Neutrophil (primary cell): ENCODE data around the gene WASF1.

ENCODE experiments used
- H3K27ac ChIP-seq: fragments of 200-600 bp; sonication (generic); 2 replicates; pipeline ENCODE4 v1.5.1; 2016; ENCODE audit warnings: mild to moderate bottlenecking, moderate library complexity
- H3K27me3 ChIP-seq: fragments of 200-600 bp; sonication (generic); 2 replicates; pipeline ENCODE4 v1.6.0; 2016; ENCODE audit warnings: mild to moderate bottlenecking
- H3K36me3 ChIP-seq: fragments of 200-600 bp; sonication (generic); 2 replicates; pipeline ENCODE4 v1.5.1; 2017
- H3K4me1 ChIP-seq, 2 experiments: fragments of 200-600 bp in 1 of 2; sonication (generic) in 1 of 2; 1 replicate in 1 of 2; 2 replicates in 1 of 2; pipeline versions ENCODE4 v1.5.1 to v1.6.1; 2013 to 2016; ENCODE audit warnings: low read depth in 1 of 2, low read length in 1 of 2, mild to moderate bottlenecking in 1 of 2, moderate library complexity in 1 of 2; ENCODE audit not compliant: control insufficient read depth in 1 of 2, insufficient read depth in 1 of 2
- H3K4me3 ChIP-seq, 2 experiments: fragments of 200-600 bp in 1 of 2; sonication (generic) in 1 of 2; 1 replicate in 1 of 2; 2 replicates in 1 of 2; pipeline ENCODE4 v1.5.1; 2013 to 2016; ENCODE audit warnings: low read depth in 1 of 2, low read length in 1 of 2, mild to moderate bottlenecking in 1 of 2, moderate library complexity in 1 of 2
- H3K9me3 ChIP-seq: fragments of 200-600 bp; sonication (generic); 2 replicates; pipeline ENCODE4 v1.5.1; 2016
- TF ChIP-seq, protein P1 (sequence below): fragments of 200-600 bp; sonication (generic); IDR thresholded peaks from 2 replicates; pipeline ENCODE4 v1.5.1; 2016; ENCODE audit warnings: antibody characterized with exemption

Gene WASF1

GRCh38 chr6:110214338-110214737 lies 34.9 kb upstream of the WASF1 start:
- no peaks in the 10 kb centered on the region for H3K4me1 ChIP-seq
- H3K4me3 ChIP-seq, result no peak overlapping the region
- H3K9me3 ChIP-seq, result no peaks in the 10 kb centered on the region
- TF ChIP-seq, protein P1, sequence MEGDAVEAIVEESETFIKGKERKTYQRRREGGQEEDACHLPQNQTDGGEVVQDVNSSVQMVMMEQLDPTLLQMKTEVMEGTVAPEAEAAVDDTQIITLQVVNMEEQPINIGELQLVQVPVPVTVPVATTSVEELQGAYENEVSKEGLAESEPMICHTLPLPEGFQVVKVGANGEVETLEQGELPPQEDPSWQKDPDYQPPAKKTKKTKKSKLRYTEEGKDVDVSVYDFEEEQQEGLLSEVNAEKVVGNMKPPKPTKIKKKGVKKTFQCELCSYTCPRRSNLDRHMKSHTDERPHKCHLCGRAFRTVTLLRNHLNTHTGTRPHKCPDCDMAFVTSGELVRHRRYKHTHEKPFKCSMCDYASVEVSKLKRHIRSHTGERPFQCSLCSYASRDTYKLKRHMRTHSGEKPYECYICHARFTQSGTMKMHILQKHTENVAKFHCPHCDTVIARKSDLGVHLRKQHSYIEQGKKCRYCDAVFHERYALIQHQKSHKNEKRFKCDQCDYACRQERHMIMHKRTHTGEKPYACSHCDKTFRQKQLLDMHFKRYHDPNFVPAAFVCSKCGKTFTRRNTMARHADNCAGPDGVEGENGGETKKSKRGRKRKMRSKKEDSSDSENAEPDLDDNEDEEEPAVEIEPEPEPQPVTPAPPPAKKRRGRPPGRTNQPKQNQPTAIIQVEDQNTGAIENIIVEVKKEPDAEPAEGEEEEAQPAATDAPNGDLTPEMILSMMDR, result no peak
- H3K36me3 ChIP-seq, result peaks cover 96% of the 10 kb centered on the region
- no peaks in the 10 kb centered on the region for H3K27me3 ChIP-seq
- no peak overlapping the region for H3K27ac ChIP-seq

GRCh38 chr6:110211753-110212152 lies 32.3 kb upstream of the WASF1 start:
- peaks cover 91% of the 10 kb centered on the region for H3K36me3 ChIP-seq

GRCh38 chr6:110207652-110208051 lies 28.2 kb upstream of the WASF1 start:
- TF ChIP-seq, protein P1, result no peak
- peaks cover 55% of the 10 kb centered on the region for H3K36me3 ChIP-seq
- no peak overlapping the region for H3K4me3 ChIP-seq
- H3K27ac ChIP-seq, result no peak overlapping the region
- no peaks in the 10 kb centered on the region for H3K4me1 ChIP-seq
- H3K27me3 ChIP-seq, result no peaks in the 10 kb centered on the region
- H3K9me3 ChIP-seq, result no peaks in the 10 kb centered on the region

More at GRCh38 chr6:110211753-110212152, 32.3 kb upstream of the WASF1 start:
- H3K4me1 ChIP-seq, result no peaks in the 10 kb centered on the region
- H3K27ac ChIP-seq, result no peak overlapping the region
- no peaks in the 10 kb centered on the region for H3K27me3 ChIP-seq
- H3K4me3 ChIP-seq, result no peak overlapping the region
- H3K9me3 ChIP-seq, result no peaks in the 10 kb centered on the region
- TF ChIP-seq, protein P1, result no peak

GRCh38 chr6:110201151-110201884 lies 21.8 kb upstream of the WASF1 start:
- no peaks in the 10 kb centered on the region for H3K27me3 ChIP-seq
- no peak overlapping the region for H3K27ac ChIP-seq
- TF ChIP-seq, protein P1, result no peak
- H3K4me1 ChIP-seq, result no peaks in the 10 kb centered on the region
- H3K9me3 ChIP-seq, result no peaks in the 10 kb centered on the region
- H3K4me3 ChIP-seq, result no peak overlapping the region
- H3K36me3 ChIP-seq, result peaks cover 17% of the 10 kb centered on the region

DNA sequence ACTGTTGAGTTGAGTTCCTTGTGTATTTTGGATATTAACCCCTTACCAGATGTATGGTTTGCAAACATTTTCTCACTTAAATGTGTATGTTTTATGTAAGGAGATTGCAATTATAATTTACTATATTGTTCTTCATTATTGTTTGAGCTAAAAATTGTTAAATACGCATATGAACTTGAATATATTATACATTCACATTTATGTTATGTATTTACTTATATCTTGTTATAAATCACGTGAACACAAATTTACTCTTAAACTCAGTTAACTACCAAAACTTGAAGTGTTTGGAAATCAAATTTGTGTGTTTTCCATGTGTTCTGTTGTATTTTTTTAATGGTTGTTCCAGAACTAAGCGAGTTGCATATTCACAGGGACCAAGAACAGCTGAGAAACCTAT lies 19.1 kb upstream of the WASF1 start:
- Histone ChIP-seq H3K36me3 (peaks cover 23% of the 10 kb centered on the region), H3K27me3 (no peaks in the 10 kb centered on the region), H3K4me3 (no peak overlapping the region), H3K27ac (no peak overlapping the region), H3K9me3 (no peaks in the 10 kb centered on the region), H3K4me1 (no peaks in the 10 kb centered on the region)
- TF ChIP-seq, protein P1, result no peak
